AG10803 (cell line): ENCODE results near the gene MROH8.

Experiments used
- DNase-seq: peaks from one replicate; pipeline ENCODE4 v3.0.0; 2010; ENCODE audit warnings: low read depth
- H3K4me3 ChIP-seq: 2 replicates; pipeline ENCODE4 v1.5.1; 2011; ENCODE audit warnings: mild to moderate bottlenecking, low read length, control low read depth
- TF ChIP-seq, protein P1 (sequence below): conservative IDR thresholded peaks from 2 replicates; pipeline ENCODE4 v1.5.1; 2011; ENCODE audit warnings: mild to moderate bottlenecking, low read length, control low read depth, inconsistent platforms

MROH8 gene

GRCh38 chr20:37095108-37095598, 84.2 kb downstream of the MROH8 start:
- peak overlapping the region; percentile 75 for H3K4me3 ChIP-seq
- DNase-seq, result no peak
- TF ChIP-seq, protein P1, sequence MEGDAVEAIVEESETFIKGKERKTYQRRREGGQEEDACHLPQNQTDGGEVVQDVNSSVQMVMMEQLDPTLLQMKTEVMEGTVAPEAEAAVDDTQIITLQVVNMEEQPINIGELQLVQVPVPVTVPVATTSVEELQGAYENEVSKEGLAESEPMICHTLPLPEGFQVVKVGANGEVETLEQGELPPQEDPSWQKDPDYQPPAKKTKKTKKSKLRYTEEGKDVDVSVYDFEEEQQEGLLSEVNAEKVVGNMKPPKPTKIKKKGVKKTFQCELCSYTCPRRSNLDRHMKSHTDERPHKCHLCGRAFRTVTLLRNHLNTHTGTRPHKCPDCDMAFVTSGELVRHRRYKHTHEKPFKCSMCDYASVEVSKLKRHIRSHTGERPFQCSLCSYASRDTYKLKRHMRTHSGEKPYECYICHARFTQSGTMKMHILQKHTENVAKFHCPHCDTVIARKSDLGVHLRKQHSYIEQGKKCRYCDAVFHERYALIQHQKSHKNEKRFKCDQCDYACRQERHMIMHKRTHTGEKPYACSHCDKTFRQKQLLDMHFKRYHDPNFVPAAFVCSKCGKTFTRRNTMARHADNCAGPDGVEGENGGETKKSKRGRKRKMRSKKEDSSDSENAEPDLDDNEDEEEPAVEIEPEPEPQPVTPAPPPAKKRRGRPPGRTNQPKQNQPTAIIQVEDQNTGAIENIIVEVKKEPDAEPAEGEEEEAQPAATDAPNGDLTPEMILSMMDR, result no peak

- H3K4me3 ChIP-seq, result no peak overlapping the region
- DNase-seq, result no peak
- TF ChIP-seq, protein P1, result no peak
Observed at GRCh38 chr20:37090407-37090806, 88.9 kb downstream of the MROH8 start.

GRCh38 chr20:37081717-37082289, 97.5 kb downstream of the MROH8 start:
- no peak overlapping the region for H3K4me3 ChIP-seq
- TF ChIP-seq, protein P1, result peak; percentile 30
- no peak for DNase-seq

GRCh38 chr20:37077009-37077408, 102.3 kb downstream of the MROH8 start:
- no peak overlapping the region for H3K4me3 ChIP-seq
- TF ChIP-seq, protein P1, result no peak
- DNase-seq, result no peak

- peak; percentile 14 for DNase-seq
- TF ChIP-seq, protein P1, result no peak
- H3K4me3 ChIP-seq, result no peak overlapping the region
Observed at GRCh38 chr20:37075932-37076685, 103.2 kb downstream of the MROH8 start.

DNA sequence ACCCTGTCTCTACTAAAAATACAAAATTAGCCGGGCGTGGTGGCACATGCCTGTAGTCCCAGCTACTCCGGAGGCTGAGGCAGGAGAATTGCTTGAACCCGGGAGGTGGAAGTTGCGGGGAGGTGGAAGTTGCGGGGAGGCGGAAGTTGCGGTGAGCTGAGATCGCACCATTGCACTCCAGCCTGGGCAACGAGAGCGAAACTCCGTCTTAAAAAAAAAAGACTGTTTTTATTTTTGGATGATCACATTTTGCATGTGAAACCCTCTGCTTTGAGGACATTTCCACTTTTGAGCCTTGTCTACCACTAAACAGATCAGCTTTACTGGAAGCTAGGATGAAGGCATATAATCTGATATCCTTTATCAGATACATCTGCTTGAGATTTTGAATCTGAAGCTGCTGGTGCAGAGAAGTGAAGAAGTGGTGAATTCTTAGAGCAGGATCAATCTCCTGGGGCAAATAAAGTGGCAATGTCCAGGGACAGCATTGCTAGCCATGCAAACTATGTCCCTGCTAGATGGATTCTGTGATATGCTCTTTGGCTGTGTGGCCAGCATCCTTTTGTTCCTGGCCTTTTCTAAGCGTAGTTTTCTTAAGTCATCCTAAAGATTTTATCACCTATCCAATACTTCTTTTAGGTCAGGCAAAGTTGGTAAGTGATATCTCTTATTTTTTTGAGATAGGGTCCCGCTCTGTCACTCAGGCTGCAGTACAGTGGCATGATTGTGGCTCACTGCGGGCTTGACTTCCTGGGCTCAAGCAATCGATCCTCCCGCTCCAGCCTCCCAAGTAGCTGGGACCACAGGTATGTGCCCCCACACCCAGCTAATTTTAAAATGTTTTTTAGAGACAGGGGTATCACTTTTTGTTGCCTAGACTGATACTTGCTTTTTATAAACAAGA, 106.8 kb downstream of the MROH8 start:
- TF ChIP-seq, protein P1, result no peak
- DNase-seq, result no peak
- H3K4me3 ChIP-seq, result no peak overlapping the region
